Retinal pigment epithelial cell (primary cell): ENCODE data around the gene TLR6.

Experiments used
- DNase-seq: peaks from one replicate; pipeline ENCODE4 v3.0.0-alpha.2; 2010; ENCODE audit warnings: low read depth
- H3K4me3 ChIP-seq: 2 replicates; pipeline ENCODE4 v1.5.1; 2011; ENCODE audit warnings: mild to moderate bottlenecking, low read length, control low read depth, moderate library complexity
- CTCF ChIP-seq: conservative IDR thresholded peaks from 2 replicates; pipeline ENCODE4 v1.5.1; 2011; ENCODE audit warnings: low read depth, low read length, control low read depth, inconsistent platforms

TLR6 gene

DNA sequence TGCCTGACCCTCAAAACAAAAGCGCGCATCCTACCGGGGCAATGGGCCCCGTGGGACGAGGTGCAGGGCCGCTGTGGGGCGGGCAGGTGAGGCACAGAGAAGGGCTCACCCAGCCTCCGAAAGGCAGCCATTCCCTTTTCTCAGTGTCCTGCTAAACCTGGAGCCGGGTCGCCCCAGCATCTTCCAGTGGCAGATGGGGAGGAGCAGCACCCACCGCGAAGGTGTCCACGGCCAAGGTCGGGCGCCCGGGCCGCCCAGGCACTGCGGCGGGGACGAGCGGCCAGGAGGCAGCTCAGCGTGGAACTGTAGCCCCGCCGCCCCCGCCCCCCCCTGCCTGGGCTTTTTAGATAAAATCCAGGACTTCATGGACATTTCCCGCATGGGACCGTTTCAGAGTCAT lies 32.9 kb downstream of the TLR6 start:
- no peak for TF ChIP-seq CTCF
- no peak for DNase-seq

DNA sequence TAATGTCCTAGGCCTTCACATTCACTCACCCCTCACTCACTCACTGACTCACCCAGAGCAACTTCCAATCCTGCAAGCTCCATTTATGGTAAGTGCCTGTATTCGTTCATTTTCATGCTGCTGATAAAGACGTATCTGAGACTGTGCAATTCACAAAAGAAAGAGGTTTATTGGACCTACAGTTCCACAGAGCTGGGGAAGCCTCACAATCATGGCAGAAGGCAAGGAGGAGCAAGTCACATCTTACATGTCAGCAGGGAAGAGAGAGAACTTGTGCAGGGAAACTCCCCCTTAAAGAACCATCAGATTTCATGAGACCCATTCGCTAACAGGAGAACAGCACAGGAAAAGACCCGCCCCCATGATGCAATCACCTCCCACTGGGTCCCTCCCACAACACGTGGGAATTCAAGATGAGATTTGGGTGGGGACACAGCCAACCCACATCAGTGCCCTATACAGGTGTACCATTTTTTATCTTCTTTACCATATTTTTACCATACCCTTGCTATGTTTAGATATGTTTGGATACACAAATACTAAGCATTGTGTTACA lies 33.8 kb downstream of the TLR6 start:
- TF ChIP-seq CTCF = no peak
- H3K4me3 ChIP-seq = no peak overlapping the region
- no peak for DNase-seq

More for the DNA sequence above, 32.9 kb downstream of the TLR6 start:
- no peak overlapping the region for H3K4me3 ChIP-seq

GRCh38 chr4:38821739-38822138 lies 34.9 kb downstream of the TLR6 start:
- TF ChIP-seq CTCF = no peak
- no peak overlapping the region for H3K4me3 ChIP-seq
- DNase-seq = no peak

GRCh38 chr4:38820329-38821061 lies 36.1 kb downstream of the TLR6 start:
- TF ChIP-seq CTCF = no peak
- H3K4me3 ChIP-seq = no peak overlapping the region

DNA sequence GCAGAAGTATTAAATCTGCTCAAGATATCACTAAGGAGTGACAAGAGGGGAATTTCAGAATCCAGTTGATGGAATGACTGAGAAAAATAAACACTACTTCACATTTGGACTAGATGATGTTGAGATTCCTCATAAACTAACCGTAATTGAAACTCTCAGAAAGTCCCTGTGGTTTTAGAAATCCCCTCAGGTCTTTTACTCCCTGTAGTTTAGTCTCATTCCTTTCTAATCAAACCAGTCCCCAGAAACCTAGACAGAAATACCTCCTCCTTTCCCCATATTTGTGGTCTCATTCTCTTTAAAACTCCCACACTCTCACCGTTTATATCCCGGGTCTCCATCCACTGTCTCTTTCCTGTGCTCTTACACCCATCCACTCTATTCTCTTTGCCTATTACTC lies 37.0 kb downstream of the TLR6 start:
- H3K4me3 ChIP-seq = no peak overlapping the region
- DNase-seq = no peak
- TF ChIP-seq CTCF = no peak

More at GRCh38 chr4:38820329-38821061, 36.1 kb downstream of the TLR6 start:
- DNase-seq = no peak

DNA sequence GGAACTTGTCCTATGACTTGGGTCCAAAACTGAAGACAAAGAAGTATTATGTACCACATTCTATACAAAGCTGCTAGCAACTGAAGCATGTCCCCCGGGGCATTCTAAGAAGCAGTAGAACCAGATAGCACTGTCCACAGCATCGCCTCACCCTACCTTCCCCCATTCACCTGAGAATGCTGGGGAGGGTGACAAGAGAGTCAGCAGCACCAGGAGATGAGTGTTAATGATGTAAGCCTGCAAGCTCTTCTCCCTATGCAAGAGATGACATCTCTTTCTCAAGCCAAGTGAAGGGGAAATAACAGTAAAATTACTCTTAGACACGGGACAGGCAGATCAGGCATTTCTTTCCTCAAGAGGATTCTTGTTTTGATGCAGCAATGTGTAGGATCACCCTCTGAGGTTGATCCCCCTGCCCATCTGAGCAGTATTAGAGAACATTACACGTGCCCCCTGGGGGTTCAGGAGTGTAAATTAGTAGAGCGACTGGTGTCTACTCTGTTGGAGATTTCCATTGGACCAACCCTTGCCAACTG lies 38.1 kb downstream of the TLR6 start:
- H3K4me3 ChIP-seq = no peak overlapping the region
- DNase-seq = no peak
- no peak for TF ChIP-seq CTCF
